AG09319 (cell line): Measurements from ENCODE around the gene MS4A4A.
"Not testable (repeated sequence)": the region's sequence is repeated elsewhere in the genome, so short reads cannot be mapped to it uniquely, and the experiment has no call there.

Experiments used
- DNase-seq: peaks from one replicate; pipeline ENCODE4 v3.0.0-alpha.2; 2010; ENCODE audit warnings: low read depth; ENCODE audit errors: extremely low read depth
- CTCF ChIP-seq: IDR thresholded peaks from 2 replicates; pipeline ENCODE4 v1.5.1; 2011; ENCODE audit warnings: low read depth, mild to moderate bottlenecking, inconsistent platforms, low read length, moderate library complexity

Gene MS4A4A

GRCh38 chr11:60274416-60274815, 6.0 kb upstream of the MS4A4A start:
- no peak for TF ChIP-seq CTCF
- no peak for DNase-seq

- TF ChIP-seq CTCF: no peak
- no peak for DNase-seq
These were observed 1.0 kb downstream of the MS4A4A start for GRCh38 chr11:60281485-60281884.

DNA sequence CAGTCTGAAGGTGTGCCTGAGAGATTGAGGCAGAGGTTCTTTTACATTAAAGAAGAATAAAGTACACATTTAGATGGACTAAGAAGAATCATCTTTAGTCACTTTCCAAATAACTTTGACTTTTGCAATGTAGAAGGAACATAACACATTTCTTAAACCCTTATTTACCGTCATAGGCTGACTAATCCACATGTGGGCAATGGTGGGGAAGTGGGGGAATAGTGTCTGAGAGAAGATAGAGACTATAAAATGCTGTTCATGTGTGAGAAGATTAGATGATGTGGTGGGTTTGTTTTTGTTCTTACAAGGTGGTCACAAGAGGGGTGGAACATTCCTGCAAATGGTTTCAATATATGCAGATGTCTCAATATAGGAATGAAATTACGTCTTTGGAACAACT, 1.8 kb downstream of the MS4A4A start:
- no peak for DNase-seq
- TF ChIP-seq CTCF: no peak

GRCh38 chr11:60285411-60286126, 5.1 kb downstream of the MS4A4A start:
- not testable (repeated sequence) for DNase-seq

GRCh38 chr11:60288531-60288930, 8.1 kb downstream of the MS4A4A start:
- DNase-seq: no peak
- TF ChIP-seq CTCF: no peak

- no peak for DNase-seq
- TF ChIP-seq CTCF: no peak
These were observed 11.7 kb downstream of the MS4A4A start for GRCh38 chr11:60292145-60292544.

DNA sequence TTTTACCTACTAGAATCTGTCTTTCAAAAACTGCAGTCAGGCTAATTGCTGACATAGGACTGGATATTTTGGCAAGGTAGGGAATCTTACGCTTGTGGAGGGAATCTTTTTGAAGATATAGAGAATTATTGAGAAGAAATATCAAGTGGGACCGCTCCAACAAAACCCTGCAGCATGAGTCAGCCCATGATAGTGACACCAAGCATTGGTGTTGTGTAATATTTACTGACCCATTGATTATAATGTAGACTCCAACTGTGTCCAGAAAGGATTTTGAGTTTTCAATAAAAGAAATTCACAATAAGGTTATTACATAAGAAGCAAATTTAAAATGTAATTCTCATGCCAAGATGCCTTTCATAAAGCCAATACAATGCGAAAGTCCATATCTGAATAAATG, 20.7 kb downstream of the MS4A4A start:
- no peak for TF ChIP-seq CTCF

GRCh38 chr11:60301884-60302283, 21.4 kb downstream of the MS4A4A start:
- not testable (repeated sequence) for DNase-seq

More for the DNA sequence above, 20.7 kb downstream of the MS4A4A start:
- no peak for DNase-seq
